K562 (cell line): ENCODE data around the gene KLHDC10. TPM values are rescaled to one million over a fixed set of nuclear protein-coding genes. Genes with fewer than 3 reads are reported as not detected.

Experiments used
- ARHGAP35 ChIP-seq: fragments of 450-650 bp; IDR thresholded peaks from 2 replicates; pipeline ENCODE4 v1.6.1; 2018; ENCODE audit not compliant: partially characterized antibody
- ARID2 ChIP-seq: fragments of 450-650 bp; IDR thresholded peaks from 2 replicates; pipeline ENCODE4 v1.6.1; 2017; ENCODE audit warnings: antibody characterized with exemption, mild to moderate bottlenecking
- FIP1L1 ChIP-seq: fragments of 200-400 bp; formaldehyde crosslinking; IDR thresholded peaks from 2 replicates; pipeline ENCODE4 v1.6.1; 2018; ENCODE audit warnings: mild to moderate bottlenecking, low read depth, low read length; ENCODE audit not compliant: poor library complexity, severe bottlenecking
- SRF ChIP-seq, 2 experiments: fragments of 250-450, 450-650 bp in 1 of 2; sonication (Bioruptor Pico) in 1 of 2; sonication (generic) in 1 of 2; formaldehyde crosslinking; IDR thresholded peaks; 2 replicates each; pipeline versions ENCODE4 v1.5.0 to v1.5.1; 2020 to 2022; ENCODE audit warnings: mild to moderate bottlenecking in 1 of 2, missing genetic modification reagents in 1 of 2
- XRCC4 ChIP-seq: IDR thresholded peaks from one replicate; pipeline ENCODE4 v1.6.1; 2011; ENCODE audit not compliant: insufficient read depth, insufficient read length; ENCODE audit errors: extremely low read depth
- ZNF217 ChIP-seq: sonication (generic); formaldehyde crosslinking; IDR thresholded peaks from 2 replicates; pipeline ENCODE4 v1.8.0; 2022; ENCODE audit warnings: mild to moderate bottlenecking, missing genetic modification reagents
- polyA plus RNA-seq, 8 experiments: library from polyadenylated mRNA; depleted of rRNA in 4 of 8; stranded (reverse) in 5 of 8; unstranded in 3 of 8; fragments of >200 nt; fragmentation: Nextera tagmentation in 2 of 8; fragmentation: Illumina TruSeq in 1 of 8; extraction: Ambion mirVana in 2 of 8; extraction: Trizol in 1 of 8; gene quantifications; 2 replicates each; pipeline versions ENCODE4 v1.2.1 to v1.2.3, GENCODE V29; 2011 to 2014; ENCODE audit warnings: inconsistent platforms in 1 of 8, missing spikeins in 1 of 8
- total RNA-seq, 7 experiments: library from RNA; depleted of rRNA in 6 of 7; stranded (reverse); fragments of >200 nt in 6 of 7; fragmentation: Illumina TruSeq in 2 of 7; extraction: Trizol in 2 of 7; gene quantifications; 2 replicates each; pipeline versions ENCODE4 v1.2.1 to v1.2.3, GENCODE V29; 2011 to 2021; ENCODE audit warnings: low replicate concordance in 1 of 7
- TF ChIP-seq, protein P1 (sequence below): sonication (generic); formaldehyde crosslinking; IDR thresholded peaks from 2 replicates; pipeline ENCODE4 v1.8.0; 2022; ENCODE audit warnings: mild to moderate bottlenecking, low read depth, missing genetic modification reagents
- TF ChIP-seq, protein P2 (sequence below): sonication (generic); formaldehyde crosslinking; IDR thresholded peaks from 2 replicates; pipeline ENCODE4 v1.8.0; 2023; ENCODE audit warnings: missing genetic modification reagents, mild to moderate bottlenecking, borderline replicate concordance
- TF ChIP-seq, protein P3 (sequence below): fragments of 450-650 bp; formaldehyde crosslinking; IDR thresholded peaks from 2 replicates; pipeline ENCODE4 v1.4.0; 2020; ENCODE audit warnings: mild to moderate bottlenecking, moderate library complexity
- TF ChIP-seq, protein P4 (sequence below): fragments of 250-450 bp; sonication (Bioruptor Pico); IDR thresholded peaks from 2 replicates; pipeline ENCODE4 v1.8.0; 2022; ENCODE audit warnings: inconsistent platforms
- TF ChIP-seq, protein P5 (sequence below): sonication (generic); IDR thresholded peaks from 2 replicates; pipeline ENCODE4 v1.6.1; 2016

Gene KLHDC10
- total and polyA plus RNA-seq, 9 of the 15 experiments (the other 6 are each of a cell fraction or from before 2014, with no cell fraction given) = 9.8 to 80.5 (median 31.4) TPM

DNA sequence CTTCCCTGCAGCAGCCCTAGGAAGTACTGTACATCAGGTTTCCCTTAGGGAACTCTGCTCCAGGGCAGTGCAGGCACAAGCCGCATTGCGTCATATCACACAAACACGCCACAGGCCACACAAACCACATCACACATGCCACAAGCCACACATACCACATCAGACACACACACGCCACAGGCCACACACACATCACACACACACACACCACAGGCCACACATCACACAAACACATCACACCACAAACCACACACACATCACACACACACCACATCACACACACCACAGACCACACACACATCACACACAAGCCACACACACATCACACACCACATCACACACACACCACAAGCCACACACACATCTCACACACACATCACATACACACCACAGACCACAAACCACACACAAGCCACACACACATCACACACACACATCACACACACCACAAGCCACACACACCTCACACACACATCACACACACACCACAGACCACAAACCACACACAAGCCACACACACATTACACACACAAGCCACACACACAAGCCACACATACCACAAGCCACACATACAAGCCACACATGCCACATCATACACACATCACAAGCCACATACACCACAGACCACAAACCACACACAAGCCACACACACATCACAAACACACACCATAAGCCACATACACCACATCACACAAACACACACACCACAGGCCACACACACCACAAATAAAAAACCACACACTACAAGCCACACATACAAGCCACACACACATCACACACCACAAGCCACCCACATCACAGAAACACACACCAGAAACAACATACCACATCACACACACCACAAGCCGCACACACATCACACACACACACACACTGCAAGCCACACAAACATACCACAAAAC lies 81.5 kb downstream of the KLHDC10 start (continued):
- no peak for TF ChIP-seq ZNF217
- no peak for TF ChIP-seq ARID2
- no peak for TF ChIP-seq XRCC4
- TF ChIP-seq, protein P1, sequence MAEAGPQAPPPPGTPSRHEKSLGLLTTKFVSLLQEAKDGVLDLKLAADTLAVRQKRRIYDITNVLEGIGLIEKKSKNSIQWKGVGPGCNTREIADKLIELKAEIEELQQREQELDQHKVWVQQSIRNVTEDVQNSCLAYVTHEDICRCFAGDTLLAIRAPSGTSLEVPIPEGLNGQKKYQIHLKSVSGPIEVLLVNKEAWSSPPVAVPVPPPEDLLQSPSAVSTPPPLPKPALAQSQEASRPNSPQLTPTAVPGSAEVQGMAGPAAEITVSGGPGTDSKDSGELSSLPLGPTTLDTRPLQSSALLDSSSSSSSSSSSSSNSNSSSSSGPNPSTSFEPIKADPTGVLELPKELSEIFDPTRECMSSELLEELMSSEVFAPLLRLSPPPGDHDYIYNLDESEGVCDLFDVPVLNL (CRISPR knock-in tag) = 0 out of 2 replicates have a peak, but pooled peaks have one; percentile 65
- TF ChIP-seq, protein P2, sequence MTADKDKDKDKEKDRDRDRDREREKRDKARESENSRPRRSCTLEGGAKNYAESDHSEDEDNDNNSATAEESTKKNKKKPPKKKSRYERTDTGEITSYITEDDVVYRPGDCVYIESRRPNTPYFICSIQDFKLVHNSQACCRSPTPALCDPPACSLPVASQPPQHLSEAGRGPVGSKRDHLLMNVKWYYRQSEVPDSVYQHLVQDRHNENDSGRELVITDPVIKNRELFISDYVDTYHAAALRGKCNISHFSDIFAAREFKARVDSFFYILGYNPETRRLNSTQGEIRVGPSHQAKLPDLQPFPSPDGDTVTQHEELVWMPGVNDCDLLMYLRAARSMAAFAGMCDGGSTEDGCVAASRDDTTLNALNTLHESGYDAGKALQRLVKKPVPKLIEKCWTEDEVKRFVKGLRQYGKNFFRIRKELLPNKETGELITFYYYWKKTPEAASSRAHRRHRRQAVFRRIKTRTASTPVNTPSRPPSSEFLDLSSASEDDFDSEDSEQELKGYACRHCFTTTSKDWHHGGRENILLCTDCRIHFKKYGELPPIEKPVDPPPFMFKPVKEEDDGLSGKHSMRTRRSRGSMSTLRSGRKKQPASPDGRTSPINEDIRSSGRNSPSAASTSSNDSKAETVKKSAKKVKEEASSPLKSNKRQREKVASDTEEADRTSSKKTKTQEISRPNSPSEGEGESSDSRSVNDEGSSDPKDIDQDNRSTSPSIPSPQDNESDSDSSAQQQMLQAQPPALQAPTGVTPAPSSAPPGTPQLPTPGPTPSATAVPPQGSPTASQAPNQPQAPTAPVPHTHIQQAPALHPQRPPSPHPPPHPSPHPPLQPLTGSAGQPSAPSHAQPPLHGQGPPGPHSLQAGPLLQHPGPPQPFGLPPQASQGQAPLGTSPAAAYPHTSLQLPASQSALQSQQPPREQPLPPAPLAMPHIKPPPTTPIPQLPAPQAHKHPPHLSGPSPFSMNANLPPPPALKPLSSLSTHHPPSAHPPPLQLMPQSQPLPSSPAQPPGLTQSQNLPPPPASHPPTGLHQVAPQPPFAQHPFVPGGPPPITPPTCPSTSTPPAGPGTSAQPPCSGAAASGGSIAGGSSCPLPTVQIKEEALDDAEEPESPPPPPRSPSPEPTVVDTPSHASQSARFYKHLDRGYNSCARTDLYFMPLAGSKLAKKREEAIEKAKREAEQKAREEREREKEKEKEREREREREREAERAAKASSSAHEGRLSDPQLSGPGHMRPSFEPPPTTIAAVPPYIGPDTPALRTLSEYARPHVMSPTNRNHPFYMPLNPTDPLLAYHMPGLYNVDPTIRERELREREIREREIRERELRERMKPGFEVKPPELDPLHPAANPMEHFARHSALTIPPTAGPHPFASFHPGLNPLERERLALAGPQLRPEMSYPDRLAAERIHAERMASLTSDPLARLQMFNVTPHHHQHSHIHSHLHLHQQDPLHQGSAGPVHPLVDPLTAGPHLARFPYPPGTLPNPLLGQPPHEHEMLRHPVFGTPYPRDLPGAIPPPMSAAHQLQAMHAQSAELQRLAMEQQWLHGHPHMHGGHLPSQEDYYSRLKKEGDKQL (CRISPR knock-in tag) = no peak
- TF ChIP-seq, protein P3, sequence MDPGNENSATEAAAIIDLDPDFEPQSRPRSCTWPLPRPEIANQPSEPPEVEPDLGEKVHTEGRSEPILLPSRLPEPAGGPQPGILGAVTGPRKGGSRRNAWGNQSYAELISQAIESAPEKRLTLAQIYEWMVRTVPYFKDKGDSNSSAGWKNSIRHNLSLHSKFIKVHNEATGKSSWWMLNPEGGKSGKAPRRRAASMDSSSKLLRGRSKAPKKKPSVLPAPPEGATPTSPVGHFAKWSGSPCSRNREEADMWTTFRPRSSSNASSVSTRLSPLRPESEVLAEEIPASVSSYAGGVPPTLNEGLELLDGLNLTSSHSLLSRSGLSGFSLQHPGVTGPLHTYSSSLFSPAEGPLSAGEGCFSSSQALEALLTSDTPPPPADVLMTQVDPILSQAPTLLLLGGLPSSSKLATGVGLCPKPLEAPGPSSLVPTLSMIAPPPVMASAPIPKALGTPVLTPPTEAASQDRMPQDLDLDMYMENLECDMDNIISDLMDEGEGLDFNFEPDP (CRISPR knock-in tag) = no peak
- no peak for TF ChIP-seq SRF (CRISPR knock-in tag; IDR thresholded peaks at IDR 0.05)
- peak; percentile 61 for TF ChIP-seq ARHGAP35
- TF ChIP-seq, protein P4, sequence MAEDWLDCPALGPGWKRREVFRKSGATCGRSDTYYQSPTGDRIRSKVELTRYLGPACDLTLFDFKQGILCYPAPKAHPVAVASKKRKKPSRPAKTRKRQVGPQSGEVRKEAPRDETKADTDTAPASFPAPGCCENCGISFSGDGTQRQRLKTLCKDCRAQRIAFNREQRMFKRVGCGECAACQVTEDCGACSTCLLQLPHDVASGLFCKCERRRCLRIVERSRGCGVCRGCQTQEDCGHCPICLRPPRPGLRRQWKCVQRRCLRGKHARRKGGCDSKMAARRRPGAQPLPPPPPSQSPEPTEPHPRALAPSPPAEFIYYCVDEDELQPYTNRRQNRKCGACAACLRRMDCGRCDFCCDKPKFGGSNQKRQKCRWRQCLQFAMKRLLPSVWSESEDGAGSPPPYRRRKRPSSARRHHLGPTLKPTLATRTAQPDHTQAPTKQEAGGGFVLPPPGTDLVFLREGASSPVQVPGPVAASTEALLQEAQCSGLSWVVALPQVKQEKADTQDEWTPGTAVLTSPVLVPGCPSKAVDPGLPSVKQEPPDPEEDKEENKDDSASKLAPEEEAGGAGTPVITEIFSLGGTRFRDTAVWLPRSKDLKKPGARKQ (CRISPR knock-in tag) = no peak
- TF ChIP-seq FIP1L1 = no peak
- TF ChIP-seq, protein P5, sequence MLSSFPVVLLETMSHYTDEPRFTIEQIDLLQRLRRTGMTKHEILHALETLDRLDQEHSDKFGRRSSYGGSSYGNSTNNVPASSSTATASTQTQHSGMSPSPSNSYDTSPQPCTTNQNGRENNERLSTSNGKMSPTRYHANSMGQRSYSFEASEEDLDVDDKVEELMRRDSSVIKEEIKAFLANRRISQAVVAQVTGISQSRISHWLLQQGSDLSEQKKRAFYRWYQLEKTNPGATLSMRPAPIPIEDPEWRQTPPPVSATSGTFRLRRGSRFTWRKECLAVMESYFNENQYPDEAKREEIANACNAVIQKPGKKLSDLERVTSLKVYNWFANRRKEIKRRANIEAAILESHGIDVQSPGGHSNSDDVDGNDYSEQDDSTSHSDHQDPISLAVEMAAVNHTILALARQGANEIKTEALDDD = no peak
